GM10847 (cell line): ENCODE data around the gene KHDC4.

Experiments used
- POLR2A ChIP-seq: IDR thresholded peaks from 2 replicates; pipeline ENCODE4 v1.6.1; 2011; ENCODE audit not compliant: insufficient read length; ENCODE audit errors: extremely low read depth

KHDC4 gene

DNA sequence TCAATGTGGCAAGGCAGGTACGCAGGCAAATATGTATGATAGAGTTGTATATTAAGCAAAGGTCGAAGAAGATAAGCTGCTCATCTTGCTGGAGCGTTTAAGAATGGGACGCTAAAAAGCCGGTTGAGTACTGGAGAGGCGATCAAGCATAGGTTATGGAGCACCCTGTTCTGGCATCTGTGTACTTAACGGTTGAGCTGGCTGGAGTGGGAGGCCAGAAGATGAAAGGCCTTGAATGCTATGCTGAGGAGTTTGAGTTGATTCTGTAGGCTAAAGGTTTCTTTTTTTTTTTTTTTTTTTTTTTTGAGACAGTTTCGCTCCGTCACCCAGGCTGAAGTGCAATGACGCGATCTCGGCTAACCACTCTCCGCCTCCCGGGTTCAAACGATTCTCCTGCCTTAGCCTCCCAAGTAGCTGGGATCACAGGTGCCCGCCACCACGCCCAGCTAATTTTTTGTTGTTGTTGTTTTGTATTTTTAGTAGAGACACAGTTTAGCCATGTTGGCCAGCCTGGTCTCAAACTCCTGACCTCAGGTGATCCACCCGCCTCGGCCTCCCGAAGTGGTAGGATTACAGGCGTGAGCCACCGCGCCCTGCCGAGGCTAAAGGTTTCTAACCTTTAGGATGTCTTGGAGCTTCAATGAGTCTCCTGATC is 850 bp upstream of the KHDC4 start:
- no peak for TF ChIP-seq POLR2A

DNA sequence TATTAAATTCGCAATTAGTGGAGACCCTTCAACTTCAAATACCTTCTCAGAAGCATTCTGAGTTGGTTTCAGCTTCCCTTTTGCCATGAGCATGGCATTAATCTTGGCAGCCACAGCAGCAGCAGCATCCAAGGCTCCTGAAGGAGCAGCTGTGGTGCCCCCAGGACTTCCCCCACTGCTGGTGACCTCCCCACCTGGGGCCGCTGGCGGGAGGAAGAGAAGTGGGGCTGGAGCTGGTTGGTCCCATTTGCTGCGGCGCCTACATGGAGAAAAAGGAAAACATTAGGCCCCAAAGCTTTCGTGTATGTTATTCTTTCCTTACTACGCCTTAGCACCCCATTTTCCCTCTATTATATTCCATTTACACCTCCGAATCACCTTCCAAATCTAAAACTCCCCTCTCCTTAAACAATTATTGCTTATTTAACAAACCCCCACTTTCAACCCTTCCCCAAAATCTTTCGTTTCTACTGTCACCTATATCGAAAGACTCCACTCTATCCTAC is 569 bp downstream of the KHDC4 start:
- no peak for TF ChIP-seq POLR2A

DNA sequence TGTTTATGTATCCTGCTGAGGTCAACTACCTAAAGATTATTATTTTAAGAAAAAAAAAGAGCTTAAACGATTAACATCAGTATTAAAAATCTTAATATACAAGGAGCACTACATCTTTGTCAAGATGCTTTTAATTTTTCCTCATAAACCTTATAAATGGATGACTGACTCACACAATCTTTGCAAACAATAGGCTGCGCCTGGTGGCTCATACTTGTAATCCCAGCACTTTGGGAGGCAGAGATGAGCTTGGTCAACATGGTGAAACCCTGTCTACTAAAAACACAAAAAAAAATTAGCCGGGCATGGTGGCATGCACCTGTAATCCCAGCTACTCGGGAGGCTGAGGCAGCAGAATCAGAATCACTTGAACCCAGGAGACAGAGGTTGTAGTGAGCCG is 1.7 kb downstream of the KHDC4 start:
- TF ChIP-seq POLR2A = no peak

DNA sequence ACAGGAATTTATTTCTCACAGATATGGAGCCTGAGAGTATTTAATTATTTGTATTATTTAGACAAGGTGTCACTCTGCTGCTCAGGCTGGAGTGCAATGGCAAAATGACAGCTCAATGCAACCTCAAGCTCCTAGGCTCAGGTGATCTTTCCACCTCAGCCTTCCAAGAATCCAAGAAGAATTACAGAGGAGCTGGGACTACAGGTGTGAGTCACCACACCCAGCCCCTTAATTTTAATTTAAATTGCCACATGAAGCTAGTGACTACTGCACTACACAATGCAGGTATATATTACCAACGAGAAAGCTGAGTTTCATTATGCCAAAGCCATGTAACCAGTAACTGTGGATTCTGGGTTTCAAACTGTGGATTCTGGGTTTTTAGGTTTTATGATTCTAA is 2.1 kb downstream of the KHDC4 start:
- no peak for TF ChIP-seq POLR2A

DNA sequence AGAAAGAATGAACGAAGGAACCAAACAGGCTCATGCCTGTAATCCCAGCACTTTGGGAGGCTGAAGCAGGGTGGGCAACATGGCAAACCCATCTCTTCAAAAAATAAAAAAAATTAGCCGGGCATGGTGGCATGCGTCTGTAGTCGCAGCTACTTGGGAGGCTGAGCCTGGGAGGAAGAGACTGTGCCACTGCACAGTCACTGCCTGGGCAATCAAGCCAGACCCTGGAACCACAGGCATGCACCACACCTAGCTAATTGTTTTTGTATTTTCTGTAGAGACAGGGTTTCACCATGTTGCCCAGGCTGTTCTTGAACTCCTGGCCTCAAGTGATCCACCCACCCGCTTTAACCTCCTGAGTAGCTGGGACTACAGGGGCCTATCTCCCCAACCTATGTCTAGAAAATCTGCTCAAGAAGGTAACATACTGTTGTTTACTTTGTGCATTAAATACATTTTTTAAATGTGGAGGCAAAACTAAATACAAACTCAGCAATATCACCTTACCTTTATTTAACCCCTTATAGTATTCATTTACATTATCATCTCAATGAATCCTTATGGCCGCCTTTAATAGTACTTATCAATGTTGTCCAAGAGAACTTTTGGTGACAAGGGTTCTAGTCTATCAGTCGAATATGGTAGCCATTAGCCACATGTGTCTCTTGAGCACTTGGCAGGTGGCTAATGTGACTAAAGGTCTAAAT is 2.7 kb downstream of the KHDC4 start:
- no peak for TF ChIP-seq POLR2A

DNA sequence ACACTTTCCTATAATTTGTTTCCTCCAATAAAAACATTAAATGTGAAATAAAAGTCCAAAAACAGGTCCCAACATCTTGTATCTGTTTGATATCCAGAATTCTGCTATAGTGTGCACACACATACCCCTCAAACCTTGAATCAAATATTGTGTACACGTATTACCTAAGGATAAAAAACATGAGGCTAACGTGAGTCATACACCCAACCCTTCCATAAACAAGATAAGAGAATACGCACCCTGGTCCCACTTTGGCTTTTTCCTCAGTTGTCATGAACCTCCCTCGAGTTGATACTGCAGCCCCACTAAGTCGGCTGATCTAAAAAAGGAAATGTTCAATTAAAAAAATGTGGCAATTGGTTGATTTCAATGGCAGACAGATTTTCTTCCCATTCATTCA is 5.2 kb downstream of the KHDC4 start:
- TF ChIP-seq POLR2A = no peak

DNA sequence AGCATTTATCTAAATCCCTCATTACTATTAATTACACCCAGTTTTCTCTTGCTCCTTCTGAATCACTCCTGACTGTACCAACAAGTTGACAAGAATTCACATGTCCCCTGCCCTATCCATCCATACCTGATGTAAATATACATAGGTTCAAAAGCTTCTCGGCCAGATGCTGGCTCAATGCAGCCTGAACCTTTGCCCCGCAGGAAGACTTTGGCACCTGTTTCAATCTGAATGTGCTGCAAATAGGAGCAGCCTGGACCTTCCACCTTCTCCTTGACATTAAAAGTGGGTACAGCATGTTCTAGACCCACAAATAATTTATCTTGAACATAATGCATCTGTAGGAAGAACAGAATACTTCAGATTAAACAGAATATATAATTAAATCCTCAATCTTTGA is 8.7 kb downstream of the KHDC4 start:
- TF ChIP-seq POLR2A = no peak

DNA sequence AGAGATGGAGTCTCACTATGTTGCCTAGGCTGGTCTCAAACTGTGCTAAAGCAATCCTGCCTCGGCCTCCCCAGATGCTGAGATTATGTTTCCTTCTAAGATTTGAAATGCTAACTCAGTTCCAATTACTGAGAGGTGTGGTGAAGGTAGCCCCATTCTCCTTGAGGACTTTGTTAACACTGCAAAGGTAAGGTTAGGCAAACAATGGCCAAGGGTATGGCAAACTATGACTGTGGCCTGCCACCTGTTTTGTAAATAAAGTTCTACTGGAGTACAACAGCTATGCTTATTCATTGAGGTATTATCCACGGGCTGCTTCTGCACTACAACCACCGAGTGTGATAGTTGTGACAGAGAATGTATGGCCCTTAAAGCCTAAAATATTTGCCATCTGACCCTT is 13.5 kb downstream of the KHDC4 start:
- no peak for TF ChIP-seq POLR2A

DNA sequence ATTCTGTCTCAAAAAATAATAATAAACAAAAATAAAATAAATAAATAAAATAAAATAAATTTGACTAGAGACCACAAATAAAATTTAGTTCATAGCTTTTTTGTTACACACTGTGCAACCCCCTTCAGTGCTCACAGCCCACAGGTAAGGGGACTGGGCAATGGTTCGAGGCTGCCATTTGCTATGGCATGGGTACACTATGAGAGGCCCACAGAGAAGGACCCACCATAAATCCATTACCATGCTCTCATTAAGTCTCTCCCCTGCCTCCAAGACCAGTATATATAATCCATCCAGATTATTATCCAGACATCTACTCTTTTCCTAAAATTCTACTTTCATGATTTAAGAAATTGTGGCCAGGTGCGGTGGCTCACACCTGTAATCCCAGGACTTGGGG is 14.4 kb downstream of the KHDC4 start:
- no peak for TF ChIP-seq POLR2A

DNA sequence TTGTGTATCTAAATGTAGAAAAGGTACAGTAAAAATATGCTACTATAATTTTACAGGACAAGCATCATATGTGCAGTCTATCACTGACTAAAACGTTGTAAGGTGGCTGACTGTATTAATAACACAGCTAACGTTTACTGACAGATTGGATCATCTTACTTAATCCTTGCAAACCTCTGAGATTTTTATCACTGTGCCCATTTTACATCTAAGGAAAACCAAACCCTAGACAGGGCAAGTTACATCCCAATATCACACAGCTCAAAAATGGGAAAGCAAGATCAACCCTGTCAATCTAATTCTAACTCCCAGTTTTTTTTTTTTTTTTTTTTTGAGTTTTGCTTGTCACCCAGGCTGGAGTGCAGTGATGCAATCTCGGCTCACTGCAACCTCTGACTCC is 15.6 kb downstream of the KHDC4 start:
- TF ChIP-seq POLR2A = no peak

DNA sequence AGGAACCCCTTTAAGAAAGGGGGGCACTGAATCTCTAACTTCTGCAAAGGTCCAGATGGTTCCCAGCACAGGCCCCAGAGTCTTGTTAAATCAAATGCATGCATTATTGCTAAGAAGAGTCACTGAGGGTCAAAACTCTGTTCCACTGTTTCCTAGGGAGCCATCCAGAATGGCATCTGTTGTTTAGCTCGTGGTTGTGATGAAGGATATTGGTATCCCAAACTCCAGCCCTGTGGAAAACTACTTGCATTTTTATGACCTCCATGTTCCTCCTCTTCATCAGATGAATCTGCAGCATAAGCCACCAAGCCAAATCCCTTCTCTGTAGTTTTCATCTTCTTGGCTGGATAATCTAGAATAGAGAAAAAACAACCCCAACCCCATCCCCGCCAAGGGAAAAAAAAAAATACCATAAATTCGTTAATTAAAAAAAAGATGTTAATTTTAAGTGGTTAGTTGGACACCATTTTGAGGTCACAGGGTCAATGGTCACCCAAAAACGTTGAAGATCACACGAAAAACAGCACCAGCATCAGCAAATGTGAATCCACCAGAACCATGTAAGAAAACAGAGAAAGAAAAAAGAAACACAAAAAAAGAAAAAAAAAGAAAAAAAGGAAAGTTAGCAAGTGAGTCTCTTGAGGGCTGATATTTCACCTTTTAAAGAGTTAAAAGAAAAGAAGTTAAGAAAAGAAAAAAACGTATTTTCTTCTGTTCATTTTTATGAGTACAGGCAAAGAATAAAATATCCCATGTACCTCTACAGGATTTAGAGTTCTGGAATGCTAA is 20.1 kb downstream of the KHDC4 start:
- no peak for TF ChIP-seq POLR2A

DNA sequence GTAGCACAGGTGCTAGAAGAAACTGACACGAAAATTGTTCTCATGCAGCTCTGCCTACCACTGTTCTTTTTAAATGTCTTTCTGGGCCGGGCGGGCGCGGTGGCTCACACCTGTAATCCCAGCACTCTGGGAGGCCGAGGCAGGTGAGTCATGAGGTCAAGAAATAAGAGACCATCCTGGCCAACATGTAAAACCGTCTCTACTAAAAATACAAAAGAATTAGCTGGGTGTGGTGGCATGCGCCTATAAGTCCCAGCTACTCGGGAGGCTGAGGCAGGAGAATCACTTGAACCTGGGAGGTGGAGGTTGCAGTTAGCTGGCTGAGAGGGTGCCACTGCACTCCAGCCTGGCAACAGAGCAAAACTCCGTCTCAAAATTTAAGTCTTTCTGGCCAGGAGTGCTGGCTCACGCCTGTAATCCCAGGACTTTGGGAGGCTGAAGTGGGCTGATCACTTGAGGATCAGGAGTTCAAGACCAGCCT is 22.1 kb downstream of the KHDC4 start:
- TF ChIP-seq POLR2A = no peak

DNA sequence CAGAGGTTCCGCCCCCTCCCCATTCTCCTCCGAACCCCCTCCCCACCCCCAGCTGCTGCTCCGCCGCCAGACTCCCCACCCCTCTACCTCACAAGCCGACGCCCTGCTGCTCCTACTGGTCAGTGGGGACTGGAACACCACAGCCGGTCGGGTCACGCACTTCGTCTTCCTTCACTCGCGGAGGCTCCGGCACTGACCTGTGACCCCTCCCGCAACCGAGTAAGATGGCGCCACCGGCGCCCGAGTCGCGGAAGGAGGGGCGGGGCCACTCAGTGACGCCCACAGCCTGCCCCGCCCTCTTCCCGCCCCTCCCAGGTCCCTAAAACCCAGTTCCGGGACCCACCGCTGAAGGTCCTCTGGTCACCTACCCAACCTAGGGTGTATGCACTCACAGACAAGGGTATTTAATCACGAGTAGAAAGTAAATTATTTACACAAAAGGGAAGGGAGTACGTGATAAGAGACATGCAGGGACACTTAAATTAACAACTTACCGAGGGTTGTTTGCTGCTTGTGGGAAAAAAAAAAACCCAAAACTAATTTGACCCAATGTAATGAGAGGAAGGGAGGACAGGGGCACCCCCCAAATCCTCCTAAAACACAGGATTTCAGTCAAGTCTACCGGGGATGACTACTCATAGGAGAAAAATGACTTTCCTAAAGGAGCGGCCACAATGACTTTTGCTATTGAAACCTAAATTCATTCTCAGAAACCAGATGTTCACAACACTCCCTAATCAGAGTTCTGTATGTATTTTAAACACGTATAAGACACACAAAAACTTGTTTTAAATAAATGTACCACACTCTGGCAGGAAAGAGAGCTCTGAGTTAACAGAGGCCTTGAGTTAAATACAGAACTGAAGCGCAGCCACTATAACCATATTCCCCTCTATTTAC is 22.8 kb downstream of the KHDC4 start, which contains the start of gene RIT1:
RIT1 (minus strand) TSS at position 194 of the 900 bp plus-strand sequence. CDS start 588 bp downstream, outside the sequence.
- TF ChIP-seq POLR2A = peak; percentile 60

DNA sequence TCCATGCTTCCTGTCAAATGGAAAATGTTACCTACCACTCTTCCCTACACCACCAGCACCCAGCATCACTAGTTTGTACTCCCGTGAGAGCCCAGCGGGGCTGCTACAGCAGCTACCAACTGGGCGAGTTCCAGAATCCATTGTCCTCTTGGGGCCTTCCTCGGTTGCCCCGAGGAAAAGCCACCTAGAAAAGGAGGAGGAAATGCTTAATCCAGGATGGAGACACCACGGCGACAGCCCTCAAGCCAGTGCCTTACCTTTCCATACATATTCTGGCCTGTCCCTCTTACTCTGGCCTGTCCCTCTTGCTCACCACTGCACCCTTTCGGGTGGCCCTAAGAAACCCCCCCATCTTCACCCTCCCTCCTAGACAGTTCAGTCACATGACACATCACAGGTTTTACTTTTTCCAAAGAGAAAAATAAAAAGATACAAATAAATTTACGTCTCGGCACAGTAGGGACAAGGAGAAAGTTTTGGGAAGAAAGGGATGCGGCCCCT is 23.5 kb downstream of the KHDC4 start:
- TF ChIP-seq POLR2A = no peak
